Measurements from ENCODE around the gene C14orf93. TPM values are rescaled to one million over a fixed set of nuclear protein-coding genes. Genes with fewer than 3 reads are reported as not detected.

The C14orf93 gene
- total and polyA plus RNA-seq, 2 donors (not counting 1 experiment from before 2014, with no cell fraction given): 17.9 to 26.8 TPM

DNA sequence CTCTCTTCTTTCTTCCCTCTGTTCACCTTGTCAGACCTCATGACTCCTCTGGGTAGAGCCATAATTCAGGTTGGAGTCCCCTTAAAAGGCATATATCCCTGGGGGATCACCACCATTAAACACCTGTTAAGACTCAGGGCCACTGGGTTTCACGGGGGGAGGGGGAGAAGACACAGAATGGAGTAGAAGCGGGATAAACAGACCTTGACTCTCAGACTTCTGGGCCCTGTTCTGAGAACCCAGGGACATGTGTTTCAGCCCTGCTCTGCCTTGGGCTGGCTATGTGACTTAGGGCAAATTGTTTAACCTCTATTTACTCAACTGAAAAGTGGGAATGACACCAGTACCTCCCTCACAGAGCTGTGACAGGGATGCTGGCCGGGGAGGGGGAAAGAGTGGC lies 42.7 kb upstream of the C14orf93 start:
- Histone ChIP-seq H3K79me2 (ENCODE audit: control insufficient read depth, insufficient read depth, low read length) (no peaks in the 10 kb centered on the region), H3K4me2 (replicated peaks; ENCODE audit: low read depth, low read length, poor library complexity, severe bottlenecking) (no peak overlapping the region), H4K20me1 (ENCODE audit: control insufficient read depth, insufficient read depth, low read length, poor library complexity, severe bottlenecking) (no peaks in the 10 kb centered on the region), H2AFZ (ENCODE audit: insufficient read depth, low read depth, low read length, poor library complexity, severe bottlenecking) (no peak overlapping the region), H3K9me3 (ENCODE audit: control extremely low read depth in 1 of 3, control insufficient read depth in 2 of 3, insufficient read depth in 1 of 3, low read length in 2 of 3) (no peaks in the 10 kb centered on the region), H3K4me1 (ENCODE audit: control insufficient read depth in 2 of 2, insufficient read depth in 2 of 2, low read length in 2 of 2) (peaks cover 10 to 13% of the 10 kb centered on the region in 2 donors), H3K36me3 (replicated peaks in 1 of 2; ENCODE audit: control extremely low read depth in 1 of 2, control insufficient read depth in 1 of 2, extremely low read depth in 1 of 2, insufficient read depth in 2 of 2, low read length in 1 of 2) (no peaks in the 10 kb centered on the region), H3K27ac (ENCODE audit: low read length in 2 of 2) (no peak overlapping the region), H3K4me3 (ENCODE audit: control extremely low read depth in 1 of 5, extremely low read depth in 1 of 5, insufficient read depth in 1 of 5, low read depth in 2 of 5, low read length in 4 of 5) (no peak overlapping the region), H3K9ac (ENCODE audit: low read length) (no peak overlapping the region), H3K27me3 (replicated peaks in 1 of 4; ENCODE audit: control extremely low read depth in 1 of 4, control insufficient read depth in 3 of 4, insufficient read depth in 4 of 4, low read length in 3 of 4) (peaks cover 0 to 6% (median 0%) of the 10 kb centered on the region in 4 experiments)
- WGBS (ENCODE audit: insufficient coverage): 100% methylated on average over 2 of the region's 3 CpGs
- no peak for TF ChIP-seq EZH2 (IDR thresholded peaks at IDR 0.05; ENCODE audit: borderline replicate concordance, insufficient read depth, low read depth, low read length, poor library complexity, severe bottlenecking)
- TF ChIP-seq, protein P1, sequence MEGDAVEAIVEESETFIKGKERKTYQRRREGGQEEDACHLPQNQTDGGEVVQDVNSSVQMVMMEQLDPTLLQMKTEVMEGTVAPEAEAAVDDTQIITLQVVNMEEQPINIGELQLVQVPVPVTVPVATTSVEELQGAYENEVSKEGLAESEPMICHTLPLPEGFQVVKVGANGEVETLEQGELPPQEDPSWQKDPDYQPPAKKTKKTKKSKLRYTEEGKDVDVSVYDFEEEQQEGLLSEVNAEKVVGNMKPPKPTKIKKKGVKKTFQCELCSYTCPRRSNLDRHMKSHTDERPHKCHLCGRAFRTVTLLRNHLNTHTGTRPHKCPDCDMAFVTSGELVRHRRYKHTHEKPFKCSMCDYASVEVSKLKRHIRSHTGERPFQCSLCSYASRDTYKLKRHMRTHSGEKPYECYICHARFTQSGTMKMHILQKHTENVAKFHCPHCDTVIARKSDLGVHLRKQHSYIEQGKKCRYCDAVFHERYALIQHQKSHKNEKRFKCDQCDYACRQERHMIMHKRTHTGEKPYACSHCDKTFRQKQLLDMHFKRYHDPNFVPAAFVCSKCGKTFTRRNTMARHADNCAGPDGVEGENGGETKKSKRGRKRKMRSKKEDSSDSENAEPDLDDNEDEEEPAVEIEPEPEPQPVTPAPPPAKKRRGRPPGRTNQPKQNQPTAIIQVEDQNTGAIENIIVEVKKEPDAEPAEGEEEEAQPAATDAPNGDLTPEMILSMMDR (IDR thresholded peaks at IDR 0.05): no peak
- Mint-ChIP-seq H3K4me3 (no peak overlapping the region), H3K4me1 (peaks cover 14% of the 10 kb centered on the region), H3K27ac (no peak overlapping the region), H3K27me3 (no peaks in the 10 kb centered on the region), H3K9me3 (ENCODE audit: insufficient read depth) (no peaks in the 10 kb centered on the region)
- no peak for DNase-seq
- ChIA-PET POLR2A (no interaction called here), CTCF (interaction anchor here (1.3 to 19.1 kb wide), 2 partner anchors 67 to 133 kb away, joined by 3 to 1134 read pairs; partner anchors contain the start of gene AJUBA)
- intact Hi-C loops (cut with micrococcal nuclease): loop anchor here (10.0 kb wide), 2 partner anchors 668 to 748 kb away; no protein-coding TSS in a partner anchor
- ATAC-seq (ENCODE audit: low read depth): no peak

DNA sequence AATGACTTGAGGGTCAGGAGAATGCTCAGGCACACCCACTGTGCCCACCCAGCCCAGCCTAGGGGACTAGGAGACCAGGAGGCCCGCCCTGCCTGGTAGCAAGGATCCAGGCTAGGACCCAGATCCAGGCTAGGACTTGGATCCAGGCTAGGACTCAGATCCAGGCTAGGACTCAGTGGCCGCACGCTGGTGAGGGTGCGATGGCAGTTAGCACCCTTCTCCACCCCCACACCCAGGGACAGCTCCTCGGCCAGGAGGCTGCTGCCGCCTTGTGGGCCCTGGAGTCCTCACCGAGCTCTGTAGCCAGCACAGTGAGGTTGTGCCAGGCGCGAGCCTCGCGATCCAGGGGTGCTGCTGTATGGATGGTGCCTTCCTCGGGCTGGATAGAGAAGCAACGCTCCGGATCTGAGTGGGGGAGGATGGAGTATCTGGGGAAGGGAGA lies 42.3 kb upstream of the C14orf93 start:
- POLR2A ChIA-PET: no interaction called here
- peaks cover 10 to 13% of the 10 kb centered on the region in 2 donors for H3K4me1 ChIP-seq (ENCODE audit: control insufficient read depth in 2 of 2, insufficient read depth in 2 of 2, low read length in 2 of 2)
- no peak overlapping the region for H3K4me2 ChIP-seq (replicated peaks; ENCODE audit: low read depth, low read length, poor library complexity, severe bottlenecking)
- intact Hi-C loops (cut with micrococcal nuclease): loop anchor here (10.0 kb wide), 2 partner anchors 667 to 747 kb away; no protein-coding TSS in a partner anchor
- DNase-seq (no peak), ATAC-seq (ENCODE audit: low read depth) (no peak)
- WGBS (ENCODE audit: insufficient coverage): 96% methylated on average over 11 of the region's 14 CpGs
- Mint-ChIP-seq H3K27me3 (no peaks in the 10 kb centered on the region), H3K4me3 (no peak overlapping the region), H3K9me3 (ENCODE audit: insufficient read depth) (no peaks in the 10 kb centered on the region), H3K4me1 (peaks cover 14% of the 10 kb centered on the region), H3K27ac (no peak overlapping the region)
- H3K79me2 ChIP-seq (ENCODE audit: control insufficient read depth, insufficient read depth, low read length): no peaks in the 10 kb centered on the region
- no peak overlapping the region for H2AFZ ChIP-seq (ENCODE audit: insufficient read depth, low read depth, low read length, poor library complexity, severe bottlenecking)
- H3K27ac ChIP-seq (ENCODE audit: low read length in 2 of 2): no peak overlapping the region
- peaks cover 0 to 6% (median 0%) of the 10 kb centered on the region in 4 experiments for H3K27me3 ChIP-seq (replicated peaks in 1 of 4; ENCODE audit: control extremely low read depth in 1 of 4, control insufficient read depth in 3 of 4, insufficient read depth in 4 of 4, low read length in 3 of 4)
- CTCF ChIA-PET: interaction anchor here (1.3 to 19.1 kb wide), 2 partner anchors 66 to 134 kb away, joined by 3 to 1134 read pairs; partner anchors contain the start of gene AJUBA
- no peaks in the 10 kb centered on the region for H3K9me3 ChIP-seq (ENCODE audit: control extremely low read depth in 1 of 3, control insufficient read depth in 2 of 3, insufficient read depth in 1 of 3, low read length in 2 of 3)
- no peaks in the 10 kb centered on the region for H4K20me1 ChIP-seq (ENCODE audit: control insufficient read depth, insufficient read depth, low read length, poor library complexity, severe bottlenecking)
- H3K36me3 ChIP-seq (replicated peaks in 1 of 2; ENCODE audit: control extremely low read depth in 1 of 2, control insufficient read depth in 1 of 2, extremely low read depth in 1 of 2, insufficient read depth in 2 of 2, low read length in 1 of 2): no peaks in the 10 kb centered on the region
- no peak overlapping the region for H3K4me3 ChIP-seq (ENCODE audit: control extremely low read depth in 1 of 5, extremely low read depth in 1 of 5, insufficient read depth in 1 of 5, low read depth in 2 of 5, low read length in 4 of 5)
- TF ChIP-seq EZH2 (IDR thresholded peaks at IDR 0.05; ENCODE audit: borderline replicate concordance, insufficient read depth, low read depth, low read length, poor library complexity, severe bottlenecking): no peak
- TF ChIP-seq, protein P1 (IDR thresholded peaks at IDR 0.05): no peak
- no peak overlapping the region for H3K9ac ChIP-seq (ENCODE audit: low read length)
